ENCODE results near the gene S100A14.
"Not testable (repeated sequence)": the region's sequence is repeated elsewhere in the genome, so short reads cannot be mapped to it uniquely, and the experiment has no call there.

Gene S100A14

DNA sequence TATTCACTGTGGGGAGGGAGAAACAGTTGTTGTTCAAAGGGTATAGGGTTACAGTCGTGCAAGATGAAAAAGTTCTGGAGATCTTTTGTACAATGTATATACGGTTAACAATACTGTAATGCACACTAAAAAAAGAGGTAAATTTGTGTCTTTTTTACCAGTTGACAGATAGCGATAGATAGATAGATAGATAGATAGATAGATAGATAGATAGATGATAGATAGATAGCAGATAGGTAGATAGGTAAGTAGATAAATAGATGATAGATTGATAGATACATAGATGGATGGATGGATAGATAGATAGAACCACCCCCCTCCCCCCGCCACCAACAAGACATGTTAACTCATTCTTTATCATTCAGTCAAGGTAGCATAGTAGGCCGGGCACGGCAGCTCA is 13.4 kb downstream of the S100A14 start:
- TF ChIP-seq, protein P1, sequence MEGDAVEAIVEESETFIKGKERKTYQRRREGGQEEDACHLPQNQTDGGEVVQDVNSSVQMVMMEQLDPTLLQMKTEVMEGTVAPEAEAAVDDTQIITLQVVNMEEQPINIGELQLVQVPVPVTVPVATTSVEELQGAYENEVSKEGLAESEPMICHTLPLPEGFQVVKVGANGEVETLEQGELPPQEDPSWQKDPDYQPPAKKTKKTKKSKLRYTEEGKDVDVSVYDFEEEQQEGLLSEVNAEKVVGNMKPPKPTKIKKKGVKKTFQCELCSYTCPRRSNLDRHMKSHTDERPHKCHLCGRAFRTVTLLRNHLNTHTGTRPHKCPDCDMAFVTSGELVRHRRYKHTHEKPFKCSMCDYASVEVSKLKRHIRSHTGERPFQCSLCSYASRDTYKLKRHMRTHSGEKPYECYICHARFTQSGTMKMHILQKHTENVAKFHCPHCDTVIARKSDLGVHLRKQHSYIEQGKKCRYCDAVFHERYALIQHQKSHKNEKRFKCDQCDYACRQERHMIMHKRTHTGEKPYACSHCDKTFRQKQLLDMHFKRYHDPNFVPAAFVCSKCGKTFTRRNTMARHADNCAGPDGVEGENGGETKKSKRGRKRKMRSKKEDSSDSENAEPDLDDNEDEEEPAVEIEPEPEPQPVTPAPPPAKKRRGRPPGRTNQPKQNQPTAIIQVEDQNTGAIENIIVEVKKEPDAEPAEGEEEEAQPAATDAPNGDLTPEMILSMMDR (IDR thresholded peaks at IDR 0.05) = no peak
- TF ChIP-seq ZFX (IDR thresholded peaks at IDR 0.05; ENCODE audit: borderline replicate concordance) = no peak
- no peak overlapping the region for H3K27ac ChIP-seq

- no peak overlapping the region for H3K27ac ChIP-seq
- TF ChIP-seq ZFX (IDR thresholded peaks at IDR 0.05; ENCODE audit: borderline replicate concordance) = no peak
- TF ChIP-seq, protein P1 (IDR thresholded peaks at IDR 0.05) = no peak
These were observed 16.3 kb downstream of the S100A14 start for GRCh38 chr1:153599847-153600246.

DNA sequence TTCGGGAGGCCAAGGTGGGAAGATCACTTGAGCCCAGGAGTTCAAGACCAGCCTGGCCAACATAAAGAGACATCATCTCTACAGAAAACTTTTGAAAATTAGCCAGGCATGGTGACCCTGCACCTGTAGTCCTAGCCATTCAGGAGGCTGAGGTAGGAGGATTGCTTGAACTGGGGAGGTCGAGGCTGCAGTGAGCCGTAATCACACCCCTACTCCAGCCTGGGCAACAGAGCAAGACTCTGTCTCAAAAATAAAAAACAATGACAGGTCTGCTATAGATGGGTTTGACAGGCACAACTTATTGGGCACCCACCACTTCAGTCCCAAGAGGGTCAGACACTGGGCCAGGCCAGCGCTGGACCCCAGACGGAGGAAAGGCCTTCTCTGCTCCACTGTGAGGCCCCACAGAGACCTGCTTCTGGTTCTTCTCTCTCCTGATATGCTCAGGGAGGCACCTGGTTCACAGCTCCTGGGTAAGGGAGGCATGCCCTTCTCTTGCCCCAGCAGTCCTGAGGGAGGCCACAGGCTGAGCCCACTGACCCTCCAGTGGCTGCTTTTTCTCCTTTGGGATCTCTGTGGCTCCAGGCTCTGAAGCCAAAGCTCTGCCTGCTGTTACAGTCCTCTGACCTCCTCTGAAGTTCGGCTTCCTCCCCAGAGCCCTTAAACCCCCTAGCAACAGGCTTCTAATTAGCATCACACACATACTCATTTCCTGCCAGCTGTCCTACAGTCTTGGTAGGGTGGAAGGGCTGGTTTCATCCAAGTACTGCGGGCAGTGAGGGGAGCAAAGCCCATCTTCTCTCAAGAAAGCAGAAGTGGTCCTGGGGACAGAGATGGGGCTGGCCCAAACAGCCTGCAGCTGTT is 17.6 kb downstream of the S100A14 start:
- H3K27ac ChIP-seq = no peak overlapping the region

GRCh38 chr1:153597206-153597605 is 18.9 kb downstream of the S100A14 start:
- TF ChIP-seq, protein P1 (IDR thresholded peaks at IDR 0.05) = no peak
- no peak for TF ChIP-seq ZFX (IDR thresholded peaks at IDR 0.05; ENCODE audit: borderline replicate concordance)
- no peak overlapping the region for H3K27ac ChIP-seq

More for the DNA sequence above, 17.6 kb downstream of the S100A14 start:
- TF ChIP-seq, protein P1 (IDR thresholded peaks at IDR 0.05) = no peak

GRCh38 chr1:153592748-153593147 is 23.4 kb downstream of the S100A14 start:
- TF ChIP-seq, protein P1 (IDR thresholded peaks at IDR 0.05) = no peak
- no peak for TF ChIP-seq ZFX (IDR thresholded peaks at IDR 0.05; ENCODE audit: borderline replicate concordance)
- H3K27ac ChIP-seq = no peak overlapping the region

GRCh38 chr1:153588482-153588881 is 27.6 kb downstream of the S100A14 start:
- H3K27ac ChIP-seq = no peak overlapping the region
- TF ChIP-seq, protein P1 (IDR thresholded peaks at IDR 0.05) = no peak
- no peak for TF ChIP-seq ZFX (IDR thresholded peaks at IDR 0.05; ENCODE audit: borderline replicate concordance)

DNA sequence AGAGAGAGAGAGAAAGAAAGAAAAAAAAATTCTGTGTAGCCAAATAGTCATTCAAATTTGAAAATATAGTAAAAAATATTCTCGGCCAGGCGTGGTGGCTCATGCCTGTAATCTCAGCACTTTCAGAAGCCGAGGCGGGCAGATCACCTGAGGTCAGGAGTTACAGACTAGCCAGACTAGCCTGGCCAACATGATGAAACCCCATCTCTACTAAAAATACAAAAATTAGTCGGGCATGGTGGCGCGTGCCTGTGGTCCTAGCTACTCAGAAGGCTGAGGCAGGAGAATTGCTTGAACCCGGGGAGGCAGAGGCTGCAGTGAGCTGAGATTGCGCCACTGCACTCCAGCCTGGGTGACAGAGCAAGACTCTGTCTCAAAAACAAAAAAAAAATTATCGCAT is 28.1 kb downstream of the S100A14 start:
- not testable (repeated sequence) for H3K27ac ChIP-seq

Data from 22Rv1 (cell line).